ENCODE data around the gene KRT8. TPM values are rescaled to one million over a fixed set of nuclear protein-coding genes. Genes with fewer than 3 reads are reported as not detected.

The KRT8 gene
- total RNA-seq, 1 experiment from 2014 or later: 1,655 TPM

DNA sequence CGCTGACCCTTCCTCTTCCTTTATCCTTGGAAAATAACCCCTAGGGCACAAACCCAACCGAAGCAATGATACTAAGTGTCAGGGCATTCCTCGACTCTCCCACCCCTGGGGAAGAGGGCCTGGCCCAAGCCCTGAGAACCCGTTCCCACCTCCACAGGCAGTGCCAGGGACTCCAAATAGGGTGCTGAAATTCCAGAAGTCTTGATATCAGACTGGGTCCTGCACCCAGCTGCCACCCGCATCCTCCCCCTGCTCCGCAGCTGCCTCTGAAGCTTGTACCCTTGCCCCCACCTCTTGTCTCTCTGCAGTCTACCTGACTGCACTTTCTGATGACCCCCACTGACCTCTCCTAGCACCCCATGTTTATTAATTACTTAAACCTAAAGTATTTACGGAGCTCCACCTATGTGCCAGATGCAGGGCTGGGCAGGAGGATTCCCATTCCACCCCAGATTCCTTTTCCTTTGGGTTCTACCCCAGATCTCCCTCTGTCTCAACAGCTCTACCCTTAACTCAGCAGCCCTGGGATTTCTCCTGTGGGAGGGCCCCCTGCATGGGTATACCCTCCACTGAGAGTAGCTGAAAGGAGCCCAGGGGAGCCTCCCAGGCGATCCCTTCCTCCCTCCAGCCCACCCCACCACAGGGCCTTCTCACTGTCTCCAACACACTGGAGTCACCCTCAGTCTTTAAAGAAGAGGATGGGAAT is 40.0 kb upstream of the KRT8 start (continued):
- TF ChIP-seq, protein P1, sequence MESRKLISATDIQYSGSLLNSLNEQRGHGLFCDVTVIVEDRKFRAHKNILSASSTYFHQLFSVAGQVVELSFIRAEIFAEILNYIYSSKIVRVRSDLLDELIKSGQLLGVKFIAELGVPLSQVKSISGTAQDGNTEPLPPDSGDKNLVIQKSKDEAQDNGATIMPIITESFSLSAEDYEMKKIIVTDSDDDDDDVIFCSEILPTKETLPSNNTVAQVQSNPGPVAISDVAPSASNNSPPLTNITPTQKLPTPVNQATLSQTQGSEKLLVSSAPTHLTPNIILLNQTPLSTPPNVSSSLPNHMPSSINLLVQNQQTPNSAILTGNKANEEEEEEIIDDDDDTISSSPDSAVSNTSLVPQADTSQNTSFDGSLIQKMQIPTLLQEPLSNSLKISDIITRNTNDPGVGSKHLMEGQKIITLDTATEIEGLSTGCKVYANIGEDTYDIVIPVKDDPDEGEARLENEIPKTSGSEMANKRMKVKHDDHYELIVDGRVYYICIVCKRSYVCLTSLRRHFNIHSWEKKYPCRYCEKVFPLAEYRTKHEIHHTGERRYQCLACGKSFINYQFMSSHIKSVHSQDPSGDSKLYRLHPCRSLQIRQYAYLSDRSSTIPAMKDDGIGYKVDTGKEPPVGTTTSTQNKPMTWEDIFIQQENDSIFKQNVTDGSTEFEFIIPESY (IDR thresholded peaks at IDR 0.05; ENCODE audit: extremely low read depth, insufficient replicate concordance, low read length): no peak
- no peak for TF ChIP-seq EZH2phosphoT487 (IDR thresholded peaks at IDR 0.05; ENCODE audit: borderline replicate concordance)
- TF ChIP-seq TCF7L2 (IDR thresholded peaks at IDR 0.05; ENCODE audit: borderline replicate concordance, extremely low read depth, insufficient read depth, insufficient read length): no peak
- TF ChIP-seq YY1 (IDR thresholded peaks at IDR 0.05; ENCODE audit: extremely low read depth, insufficient replicate concordance, low read depth, low read length): no peak
- no peak for TF ChIP-seq RAD21 (IDR thresholded peaks at IDR 0.05; ENCODE audit: low read depth)
- TF ChIP-seq JUND (IDR thresholded peaks at IDR 0.05): no peak
- no peak for TF ChIP-seq CBX3 (IDR thresholded peaks at IDR 0.05; ENCODE audit: low read depth)
- TF ChIP-seq, protein P2, sequence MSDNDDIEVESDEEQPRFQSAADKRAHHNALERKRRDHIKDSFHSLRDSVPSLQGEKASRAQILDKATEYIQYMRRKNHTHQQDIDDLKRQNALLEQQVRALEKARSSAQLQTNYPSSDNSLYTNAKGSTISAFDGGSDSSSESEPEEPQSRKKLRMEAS (IDR thresholded peaks at IDR 0.05): no peak
- TF ChIP-seq, protein P3, sequence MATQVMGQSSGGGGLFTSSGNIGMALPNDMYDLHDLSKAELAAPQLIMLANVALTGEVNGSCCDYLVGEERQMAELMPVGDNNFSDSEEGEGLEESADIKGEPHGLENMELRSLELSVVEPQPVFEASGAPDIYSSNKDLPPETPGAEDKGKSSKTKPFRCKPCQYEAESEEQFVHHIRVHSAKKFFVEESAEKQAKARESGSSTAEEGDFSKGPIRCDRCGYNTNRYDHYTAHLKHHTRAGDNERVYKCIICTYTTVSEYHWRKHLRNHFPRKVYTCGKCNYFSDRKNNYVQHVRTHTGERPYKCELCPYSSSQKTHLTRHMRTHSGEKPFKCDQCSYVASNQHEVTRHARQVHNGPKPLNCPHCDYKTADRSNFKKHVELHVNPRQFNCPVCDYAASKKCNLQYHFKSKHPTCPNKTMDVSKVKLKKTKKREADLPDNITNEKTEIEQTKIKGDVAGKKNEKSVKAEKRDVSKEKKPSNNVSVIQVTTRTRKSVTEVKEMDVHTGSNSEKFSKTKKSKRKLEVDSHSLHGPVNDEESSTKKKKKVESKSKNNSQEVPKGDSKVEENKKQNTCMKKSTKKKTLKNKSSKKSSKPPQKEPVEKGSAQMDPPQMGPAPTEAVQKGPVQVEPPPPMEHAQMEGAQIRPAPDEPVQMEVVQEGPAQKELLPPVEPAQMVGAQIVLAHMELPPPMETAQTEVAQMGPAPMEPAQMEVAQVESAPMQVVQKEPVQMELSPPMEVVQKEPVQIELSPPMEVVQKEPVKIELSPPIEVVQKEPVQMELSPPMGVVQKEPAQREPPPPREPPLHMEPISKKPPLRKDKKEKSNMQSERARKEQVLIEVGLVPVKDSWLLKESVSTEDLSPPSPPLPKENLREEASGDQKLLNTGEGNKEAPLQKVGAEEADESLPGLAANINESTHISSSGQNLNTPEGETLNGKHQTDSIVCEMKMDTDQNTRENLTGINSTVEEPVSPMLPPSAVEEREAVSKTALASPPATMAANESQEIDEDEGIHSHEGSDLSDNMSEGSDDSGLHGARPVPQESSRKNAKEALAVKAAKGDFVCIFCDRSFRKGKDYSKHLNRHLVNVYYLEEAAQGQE (IDR thresholded peaks at IDR 0.05; ENCODE audit: low read depth): no peak
- no peak for TF ChIP-seq EZH2 (IDR thresholded peaks at IDR 0.05)
- TF ChIP-seq SP1 (IDR thresholded peaks at IDR 0.05; ENCODE audit: low read depth): no peak
